Fibroblast of mammary gland (primary cell): ENCODE results near the gene DCUN1D3.

ENCODE experiments used
- DNase-seq: peaks from one replicate; pipeline ENCODE4 v3.0.0-alpha.2; 2010; ENCODE audit warnings: low read depth
- H3K4me3 ChIP-seq: 2 replicates; pipeline ENCODE4 v1.5.1; 2011; ENCODE audit warnings: low read depth, mild to moderate bottlenecking, low read length, moderate library complexity; ENCODE audit not compliant: control insufficient read depth
- TF ChIP-seq, protein P1 (sequence below): conservative IDR thresholded peaks from 2 replicates; pipeline ENCODE4 v1.5.1; 2011; ENCODE audit warnings: low read depth, low read length, inconsistent platforms; ENCODE audit not compliant: control insufficient read depth, insufficient read depth

The DCUN1D3 gene

GRCh38 chr16:20901436-20902112, 1.4 kb upstream of the DCUN1D3 start:
- peak; percentile 62 for DNase-seq
- TF ChIP-seq, protein P1, sequence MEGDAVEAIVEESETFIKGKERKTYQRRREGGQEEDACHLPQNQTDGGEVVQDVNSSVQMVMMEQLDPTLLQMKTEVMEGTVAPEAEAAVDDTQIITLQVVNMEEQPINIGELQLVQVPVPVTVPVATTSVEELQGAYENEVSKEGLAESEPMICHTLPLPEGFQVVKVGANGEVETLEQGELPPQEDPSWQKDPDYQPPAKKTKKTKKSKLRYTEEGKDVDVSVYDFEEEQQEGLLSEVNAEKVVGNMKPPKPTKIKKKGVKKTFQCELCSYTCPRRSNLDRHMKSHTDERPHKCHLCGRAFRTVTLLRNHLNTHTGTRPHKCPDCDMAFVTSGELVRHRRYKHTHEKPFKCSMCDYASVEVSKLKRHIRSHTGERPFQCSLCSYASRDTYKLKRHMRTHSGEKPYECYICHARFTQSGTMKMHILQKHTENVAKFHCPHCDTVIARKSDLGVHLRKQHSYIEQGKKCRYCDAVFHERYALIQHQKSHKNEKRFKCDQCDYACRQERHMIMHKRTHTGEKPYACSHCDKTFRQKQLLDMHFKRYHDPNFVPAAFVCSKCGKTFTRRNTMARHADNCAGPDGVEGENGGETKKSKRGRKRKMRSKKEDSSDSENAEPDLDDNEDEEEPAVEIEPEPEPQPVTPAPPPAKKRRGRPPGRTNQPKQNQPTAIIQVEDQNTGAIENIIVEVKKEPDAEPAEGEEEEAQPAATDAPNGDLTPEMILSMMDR = no peak
- peak overlapping the region; percentile 90 for H3K4me3 ChIP-seq

DNA sequence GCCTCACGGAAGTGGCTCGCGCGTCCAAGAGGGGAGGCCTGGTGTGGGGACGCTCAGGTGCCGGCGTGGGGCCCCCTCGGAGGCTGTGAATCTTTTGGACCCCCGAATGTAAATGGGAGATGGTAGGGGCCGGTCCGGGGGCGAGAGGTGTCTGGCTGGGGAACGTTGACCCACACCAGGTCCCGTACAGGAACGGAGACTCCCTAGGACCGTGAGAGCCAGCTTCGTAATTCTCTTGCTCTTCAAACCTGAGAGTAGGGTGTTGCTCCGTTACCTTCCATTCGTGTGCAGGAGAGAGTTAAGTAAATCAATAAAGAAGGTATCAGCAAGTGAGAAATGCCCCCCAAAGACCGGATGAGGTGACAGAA, 894 bp upstream of the DCUN1D3 start:
- DNase-seq = no peak
- H3K4me3 ChIP-seq = peak overlapping the region; percentile 90
- TF ChIP-seq, protein P1 = no peak

DNA sequence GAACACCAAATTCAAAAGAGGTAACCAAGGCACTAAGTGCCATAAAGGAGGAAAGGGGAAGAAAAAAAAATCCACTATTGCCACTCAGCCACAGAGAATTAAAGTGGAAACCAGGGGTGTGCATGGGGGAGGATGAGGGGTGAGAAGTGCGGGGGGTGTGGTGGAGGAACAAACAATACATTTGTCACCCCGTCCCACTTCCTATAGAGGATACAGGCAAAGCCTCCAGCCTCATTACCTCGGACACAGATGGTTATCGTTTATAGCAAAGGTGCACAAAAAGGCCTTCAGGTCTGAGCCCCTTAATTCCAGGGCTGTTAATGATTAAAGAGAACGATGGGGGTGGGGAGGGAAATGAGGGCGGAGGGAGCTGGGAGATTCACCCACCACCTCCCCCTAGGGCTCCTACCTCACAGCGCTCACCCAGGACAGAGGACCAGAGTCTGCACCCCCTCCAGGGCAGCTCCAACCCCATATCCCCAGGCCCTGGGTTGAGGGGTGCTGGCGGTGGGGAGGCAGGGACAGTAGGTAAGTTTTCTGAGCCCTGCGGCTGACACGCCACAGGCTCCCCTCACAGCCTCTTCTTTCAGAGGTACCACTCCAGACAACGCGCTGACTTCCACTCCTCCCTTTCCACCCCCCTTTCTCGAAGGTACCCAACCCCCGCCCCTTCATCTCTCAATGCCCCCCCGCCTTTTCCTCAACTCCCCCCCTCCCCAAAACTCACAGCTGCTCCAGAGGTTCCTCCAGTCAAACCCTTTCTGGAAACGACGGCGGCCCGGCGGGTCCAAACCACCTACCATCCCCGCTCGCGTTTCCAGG, 470 bp downstream of the DCUN1D3 start:
- TF ChIP-seq, protein P1 = no peak
- peak overlapping the region; percentile 90 for H3K4me3 ChIP-seq
- no peak for DNase-seq

- H3K4me3 ChIP-seq = peak overlapping the region; percentile 90
- TF ChIP-seq, protein P1 = no peak
- peak; percentile 56 for DNase-seq
These were observed 1.1 kb downstream of the DCUN1D3 start for GRCh38 chr16:20899071-20899470.

DNA sequence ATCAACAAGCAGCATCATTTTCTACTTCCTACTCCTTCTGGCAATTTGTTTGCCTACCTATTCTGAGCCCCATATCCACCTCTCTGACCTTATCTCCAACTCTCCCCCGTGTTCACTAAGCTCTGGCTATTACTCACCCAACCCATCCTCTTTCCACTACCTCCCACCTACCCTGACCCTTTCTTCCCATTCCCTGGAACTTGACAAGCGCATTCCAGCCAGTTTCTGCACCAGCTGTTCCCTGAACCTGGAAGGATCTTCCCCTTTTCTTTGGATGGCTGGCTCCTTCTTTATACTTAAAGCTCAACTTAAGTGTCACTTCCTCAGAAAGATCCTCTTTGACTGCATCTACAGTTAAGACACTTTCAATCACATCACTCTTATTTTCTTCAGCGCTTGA, 2.2 kb downstream of the DCUN1D3 start:
- peak overlapping the region; percentile 90 for H3K4me3 ChIP-seq
- TF ChIP-seq, protein P1 = no peak
- no peak for DNase-seq

DNA sequence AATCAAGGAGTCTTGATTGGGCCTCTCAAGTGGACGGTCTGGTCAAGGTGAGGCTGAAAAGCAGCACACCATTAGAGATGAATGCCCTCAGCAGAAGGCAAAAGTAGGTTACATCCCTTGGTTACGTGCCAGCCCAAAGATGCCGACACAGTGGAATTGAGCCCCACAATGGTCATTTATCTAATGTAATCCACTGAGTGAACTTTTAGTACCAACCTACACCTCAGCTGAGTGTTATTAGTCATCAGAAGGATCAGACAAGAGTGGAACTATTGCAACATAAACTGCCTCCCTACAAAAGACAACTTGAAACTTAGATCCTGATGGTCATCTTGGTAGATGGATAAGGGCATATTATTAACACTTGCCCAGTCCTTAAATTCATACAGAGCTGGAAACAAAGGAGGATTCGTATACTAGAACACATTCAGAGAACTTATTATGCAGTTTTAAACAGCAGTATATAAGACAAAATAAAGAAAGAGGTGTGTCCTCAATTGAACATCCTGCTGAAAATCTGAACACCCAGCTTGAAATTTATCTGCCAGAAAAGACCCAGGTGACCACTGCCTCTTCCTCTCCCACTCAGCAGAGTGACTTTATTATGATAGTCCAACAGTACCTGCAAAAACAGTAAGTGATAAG, 2.8 kb downstream of the DCUN1D3 start:
- TF ChIP-seq, protein P1 = no peak
- peak overlapping the region; percentile 90 for H3K4me3 ChIP-seq
- DNase-seq = peak; percentile 80
